ENCODE measurements around the gene PTH1R.

The PTH1R gene

DNA sequence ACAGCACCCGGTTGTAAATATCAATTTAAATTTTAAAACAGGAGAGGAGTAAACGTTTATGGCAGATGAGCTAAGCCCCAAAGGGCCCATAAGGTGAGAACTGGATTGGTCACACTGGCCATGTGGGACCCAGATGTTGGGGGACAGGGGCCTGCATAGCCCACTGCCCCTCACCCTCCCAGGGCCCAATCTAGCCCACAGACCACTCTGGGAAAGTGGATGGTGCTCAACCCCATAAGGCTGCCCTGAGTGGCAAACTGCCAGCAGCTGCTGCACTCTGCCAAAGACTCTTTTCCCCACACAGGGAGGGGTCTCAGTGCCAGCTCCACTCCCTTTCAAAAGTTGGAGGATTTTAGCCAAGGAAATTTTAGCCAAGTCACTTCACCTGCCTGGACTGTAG is 56.6 kb downstream of the PTH1R start:
- DNase-seq = no peak

DNA sequence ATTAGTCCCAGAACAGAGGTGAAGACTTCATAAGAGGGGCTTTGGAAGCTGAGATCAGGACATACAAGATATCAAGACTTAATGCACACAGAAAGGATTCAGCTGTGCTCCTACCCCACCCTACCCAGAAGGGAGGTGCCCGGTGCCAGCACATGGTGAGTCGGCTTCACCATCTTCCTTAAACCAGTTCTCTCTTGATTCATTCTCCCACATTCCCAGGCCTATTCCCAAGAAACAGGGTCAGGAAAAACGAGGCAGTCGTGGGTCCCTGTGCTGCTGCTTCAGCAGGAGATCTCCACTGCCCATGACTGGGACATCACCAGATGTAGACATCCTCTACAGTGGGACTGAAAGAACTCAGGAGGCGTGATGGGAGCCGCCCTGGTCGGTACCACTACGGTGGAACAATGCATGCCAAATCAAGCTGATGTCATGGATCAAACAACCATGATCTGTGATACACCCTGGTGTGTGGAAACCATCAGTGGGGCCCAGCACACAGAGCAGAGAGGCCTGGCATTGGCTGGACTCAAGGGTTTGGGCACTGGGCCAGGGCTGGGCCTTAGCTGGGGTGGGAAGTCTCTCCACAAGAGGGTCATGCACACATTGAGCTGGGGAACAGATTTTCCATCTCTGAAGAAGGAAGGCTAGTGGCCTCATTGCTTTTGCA is 57.1 kb downstream of the PTH1R start:
- no peak for DNase-seq

DNA sequence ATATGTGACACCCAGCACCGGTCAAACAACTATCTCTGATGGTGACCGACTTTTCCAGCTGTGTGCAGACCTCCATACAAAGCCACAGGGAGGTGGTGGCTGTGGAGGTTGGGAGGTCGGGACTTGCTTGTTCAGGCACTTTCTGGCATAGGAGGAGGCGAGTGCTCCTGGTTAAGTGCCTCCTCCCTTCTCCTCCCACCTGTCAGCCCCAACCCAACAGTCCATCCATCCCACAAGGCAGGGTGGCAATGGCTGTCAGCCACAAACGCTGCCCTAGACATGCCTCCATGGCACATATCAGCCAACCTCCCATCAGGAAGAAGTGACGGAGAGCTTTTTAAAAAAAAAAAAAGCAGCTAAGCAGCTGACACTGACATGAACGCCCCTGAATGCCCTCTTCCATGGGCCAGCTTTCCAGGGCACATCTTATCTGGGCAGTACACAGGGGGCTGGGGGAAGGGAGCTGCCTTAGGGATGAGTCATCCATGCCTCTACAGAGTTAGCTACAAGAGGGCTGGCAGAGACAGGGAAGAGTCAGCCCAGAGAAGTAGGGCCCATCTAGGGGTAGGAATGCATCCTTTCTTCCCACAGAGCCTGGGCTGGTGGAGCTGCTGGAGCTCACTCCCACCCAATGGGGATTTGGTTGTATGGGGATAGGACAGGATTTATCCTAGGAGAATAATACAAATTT is 57.8 kb downstream of the PTH1R start:
- DNase-seq = no peak

DNA sequence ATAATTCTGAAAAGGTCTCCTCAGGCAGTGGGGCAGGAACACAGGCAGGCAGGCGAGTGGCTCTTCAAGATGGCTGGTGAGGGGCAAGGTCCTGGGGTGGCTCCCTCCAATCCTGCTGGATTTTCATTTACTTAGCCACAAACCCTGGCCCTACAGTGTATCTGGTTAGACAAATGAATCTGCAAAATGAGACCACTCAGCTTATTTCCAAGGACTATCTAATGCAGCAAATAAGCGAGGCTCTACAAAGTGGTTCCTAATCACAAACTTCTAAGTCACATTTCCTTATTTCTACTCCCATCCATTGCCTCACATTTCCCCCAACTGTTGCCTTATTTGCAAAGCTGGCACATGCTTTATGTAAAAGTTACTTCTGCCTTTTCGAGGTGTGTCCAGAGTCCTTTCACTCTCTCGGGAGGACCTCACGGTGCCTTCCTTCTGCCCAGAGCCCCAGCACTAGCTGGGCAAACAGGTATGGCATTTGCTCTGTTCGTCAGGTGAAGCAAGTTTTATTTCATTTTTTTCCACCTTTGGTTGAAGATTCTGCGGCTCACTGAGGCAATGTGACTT is 58.6 kb downstream of the PTH1R start:
- no peak for DNase-seq

DNA sequence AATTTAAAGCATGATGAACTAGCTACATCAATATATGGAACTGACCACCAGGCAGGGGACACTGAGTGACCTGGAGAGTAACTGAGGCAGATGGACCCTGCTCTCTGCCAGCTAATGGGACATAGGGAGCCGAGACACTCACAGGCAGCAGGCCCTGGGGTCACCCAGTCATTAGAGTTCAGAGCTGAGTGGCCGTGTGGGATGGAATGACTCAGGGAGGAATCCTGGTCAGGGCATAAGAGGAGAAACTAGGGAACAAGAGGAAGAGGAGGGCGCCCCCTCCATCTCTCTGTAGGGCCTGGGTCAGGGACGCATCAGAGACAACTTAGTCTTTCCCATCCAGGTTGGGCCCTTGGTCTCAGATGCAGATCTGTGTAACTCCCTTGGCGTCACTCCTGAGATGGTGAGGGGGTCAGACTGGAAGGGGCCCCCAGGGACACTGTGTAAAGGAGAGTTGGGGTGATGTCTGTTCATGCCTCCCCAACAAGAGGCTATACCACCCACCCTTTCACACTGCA is 59.3 kb downstream of the PTH1R start:
- no peak for DNase-seq

DNA sequence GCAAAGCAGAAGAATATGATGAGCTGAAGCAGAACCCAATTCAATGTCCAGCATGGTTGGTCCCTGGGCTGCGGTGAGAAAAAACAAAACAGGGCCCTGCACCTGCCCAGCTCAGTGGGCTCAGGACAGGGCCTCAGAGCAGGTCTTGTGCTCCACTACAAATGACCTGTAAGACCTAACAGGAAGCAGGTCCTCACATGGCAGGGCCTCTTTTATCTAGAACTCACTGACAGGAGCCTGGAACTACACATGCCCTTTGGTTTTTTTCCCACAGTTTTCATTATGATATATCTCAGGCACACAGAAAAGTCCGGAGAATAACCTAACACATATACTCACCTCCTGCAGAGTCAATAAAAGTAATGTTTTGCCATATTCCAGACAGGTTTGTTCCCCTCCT is 60.6 kb downstream of the PTH1R start:
- DNase-seq = no peak

DNA sequence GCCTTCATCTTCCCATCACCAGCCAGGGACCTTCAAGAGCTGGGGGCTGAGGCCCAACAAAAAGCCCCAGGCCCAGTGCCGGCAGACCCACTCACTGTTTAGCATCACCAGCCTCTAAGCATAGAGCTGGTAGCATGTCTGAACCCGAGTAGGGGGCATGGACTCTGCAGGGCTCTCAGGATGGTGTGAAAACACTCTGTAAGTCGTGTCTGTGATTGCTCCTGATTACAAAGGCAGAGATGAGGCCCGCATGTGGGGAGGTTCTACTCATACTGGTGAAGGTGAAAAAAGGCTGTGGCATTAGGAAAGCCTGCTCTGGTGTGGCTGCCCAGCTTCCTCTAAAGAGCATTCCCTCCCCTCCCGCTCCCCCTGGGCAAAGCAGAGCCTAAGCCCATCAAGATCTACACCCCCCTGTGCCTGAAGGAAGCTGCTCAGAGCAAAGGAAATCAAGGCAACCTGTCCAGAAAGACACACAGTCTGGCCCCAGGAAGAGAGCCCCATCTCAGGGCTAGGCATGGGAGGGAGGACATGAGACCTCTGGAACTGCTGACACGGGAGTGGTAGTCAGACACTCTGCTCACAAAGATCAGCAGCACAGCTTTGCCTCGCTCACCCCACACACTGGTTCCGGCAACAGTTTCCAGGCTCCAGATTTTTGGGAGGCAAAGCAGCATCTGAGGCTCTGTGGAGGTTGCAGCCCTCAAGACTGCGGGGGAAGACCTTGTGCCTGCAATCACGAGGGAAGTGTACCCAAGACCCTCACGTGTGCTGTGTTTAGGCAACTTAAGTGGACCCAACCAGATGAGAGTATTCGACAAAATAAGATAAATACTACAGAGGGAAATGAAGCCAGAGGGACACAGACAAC is 62.3 kb downstream of the PTH1R start:
- DNase-seq = no peak

DNA sequence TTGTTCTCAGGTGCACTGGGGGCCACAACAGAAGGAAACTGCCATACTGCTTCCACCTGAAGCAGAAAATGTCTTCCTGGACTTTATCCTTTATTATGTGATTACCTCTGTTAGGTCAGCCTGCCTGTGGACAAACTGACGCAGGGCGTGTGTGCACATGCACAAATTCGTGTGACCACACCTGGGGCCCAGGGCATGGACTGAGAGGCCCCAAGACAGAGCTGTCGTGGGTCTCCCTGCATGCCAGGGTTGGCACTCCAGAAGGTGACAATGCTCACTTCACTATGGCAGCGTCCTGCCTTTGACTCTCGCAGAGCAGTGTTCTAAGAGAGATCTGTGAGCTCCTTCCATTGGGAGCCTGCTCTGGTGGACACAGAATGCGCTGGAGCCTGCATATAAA is 64.6 kb downstream of the PTH1R start:
- no peak for DNase-seq

DNA sequence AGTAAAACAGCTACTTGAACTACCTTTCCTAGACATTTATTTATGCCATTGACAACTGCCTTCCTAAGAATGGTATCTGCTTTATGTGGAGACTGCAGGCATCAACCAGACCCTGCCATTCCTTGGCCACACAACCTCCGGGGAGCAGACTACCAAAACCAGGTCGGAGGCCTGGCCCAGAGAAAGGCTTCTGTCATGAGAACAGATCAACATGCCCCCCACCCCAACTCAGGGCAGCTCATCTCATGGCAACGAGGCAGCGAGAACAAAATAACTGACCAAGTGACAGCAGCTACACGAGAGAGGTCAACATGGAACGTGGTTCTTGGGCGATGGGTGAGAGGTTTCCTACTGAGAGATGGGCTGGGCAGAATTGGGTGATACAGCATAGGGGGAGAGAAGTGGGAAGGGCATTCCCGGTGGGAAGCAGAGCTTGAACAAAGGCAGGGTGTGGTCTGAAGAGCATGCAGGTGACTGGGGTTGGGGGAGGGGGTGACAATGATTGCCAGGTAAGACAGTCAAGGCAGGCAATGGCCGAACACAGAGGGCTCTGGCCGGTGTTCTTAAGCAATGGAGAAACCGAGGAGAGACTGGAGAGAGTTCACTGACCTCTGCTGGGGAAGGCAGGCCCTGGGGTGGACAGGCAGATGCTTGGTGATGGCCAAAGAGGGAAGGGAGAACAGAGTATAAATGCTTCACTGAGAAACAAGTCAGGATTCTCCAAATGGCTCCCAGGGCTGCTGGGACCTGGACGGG is 65.1 kb downstream of the PTH1R start:
- DNase-seq = no peak

DNA sequence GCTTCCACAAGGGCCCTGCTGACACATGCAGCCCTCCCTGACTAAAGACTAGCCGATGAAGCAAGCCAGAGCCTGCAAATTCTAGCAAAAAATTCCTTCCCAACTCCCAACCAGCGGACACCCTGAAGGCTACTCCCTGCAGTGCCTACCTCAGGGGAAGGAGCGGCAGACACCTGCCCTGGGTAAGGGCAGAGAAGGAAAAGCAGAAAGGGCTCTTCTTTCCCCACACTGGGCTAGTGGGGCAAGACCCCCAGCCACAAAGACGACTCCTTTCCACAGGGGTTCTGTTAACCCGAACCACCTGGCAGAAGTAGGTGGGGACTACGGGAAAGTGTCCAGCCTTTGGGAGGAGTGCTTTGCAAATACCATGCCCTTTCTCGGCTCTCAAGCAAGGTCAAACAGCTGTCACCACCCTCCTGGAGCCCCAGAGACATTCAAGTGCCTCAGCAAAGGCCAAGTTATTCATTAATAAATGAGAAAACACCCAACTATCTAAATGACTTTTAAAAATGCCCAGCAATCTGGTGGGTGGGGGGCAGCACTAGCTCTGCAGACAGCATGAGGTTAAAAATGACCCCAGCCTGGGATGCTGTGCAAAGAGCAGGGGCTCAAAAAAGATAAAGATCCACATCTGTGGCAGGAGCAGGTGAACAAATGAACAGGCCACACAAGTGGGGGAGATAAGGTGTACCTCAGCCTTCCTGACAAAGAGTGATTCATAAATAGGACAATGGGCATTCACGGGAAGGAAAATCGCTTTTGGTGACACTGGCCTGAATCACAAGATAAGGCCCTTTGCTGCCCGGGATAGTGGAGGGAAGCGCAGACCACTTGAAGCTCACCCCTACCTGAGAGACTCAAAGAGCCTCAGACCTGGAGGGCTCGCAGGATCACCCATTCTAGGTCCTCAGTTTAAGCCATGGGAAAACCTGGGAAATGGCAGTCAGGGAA is 66.0 kb downstream of the PTH1R start:
- no peak for DNase-seq

DNA sequence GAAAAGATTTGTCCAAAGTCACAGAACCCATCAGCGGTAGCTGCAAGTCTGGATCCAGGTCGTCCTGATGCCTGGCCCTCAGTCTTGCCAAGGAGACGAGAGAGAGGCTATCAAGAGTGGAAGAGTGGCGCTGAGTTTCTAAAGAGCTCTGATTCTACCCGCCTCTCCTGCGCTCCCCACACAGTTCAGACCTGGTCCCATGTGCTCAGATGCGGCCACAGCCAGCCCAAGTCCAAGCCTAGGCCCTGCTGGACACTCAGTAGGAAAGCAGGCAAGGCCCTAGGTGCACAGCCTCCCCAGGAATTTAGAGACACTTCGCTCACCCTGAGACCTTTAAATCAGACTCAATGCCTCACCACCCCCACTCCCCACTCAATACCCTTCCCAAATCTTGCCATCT is 66.7 kb downstream of the PTH1R start:
- no peak for DNase-seq

DNA sequence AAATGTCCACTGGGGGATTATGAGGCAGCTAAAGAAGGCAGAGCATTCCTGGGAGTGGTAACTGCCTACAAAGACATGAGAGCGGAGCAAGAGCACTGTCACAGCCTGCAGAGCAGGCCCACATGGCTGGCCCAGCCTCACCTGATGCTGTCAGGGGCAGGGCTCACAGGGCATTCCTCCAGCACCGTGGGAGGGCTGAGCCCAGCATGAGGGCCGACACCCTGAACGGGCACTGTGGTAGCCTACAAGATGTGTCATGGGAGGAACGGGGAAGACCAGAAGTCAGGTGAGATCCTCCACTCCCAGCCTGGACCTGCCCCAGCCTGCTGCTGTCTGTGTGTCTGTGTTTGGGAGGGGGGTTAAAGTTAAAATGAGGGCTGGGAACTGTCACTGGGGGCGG is 68.9 kb downstream of the PTH1R start:
- DNase-seq = no peak

DNA sequence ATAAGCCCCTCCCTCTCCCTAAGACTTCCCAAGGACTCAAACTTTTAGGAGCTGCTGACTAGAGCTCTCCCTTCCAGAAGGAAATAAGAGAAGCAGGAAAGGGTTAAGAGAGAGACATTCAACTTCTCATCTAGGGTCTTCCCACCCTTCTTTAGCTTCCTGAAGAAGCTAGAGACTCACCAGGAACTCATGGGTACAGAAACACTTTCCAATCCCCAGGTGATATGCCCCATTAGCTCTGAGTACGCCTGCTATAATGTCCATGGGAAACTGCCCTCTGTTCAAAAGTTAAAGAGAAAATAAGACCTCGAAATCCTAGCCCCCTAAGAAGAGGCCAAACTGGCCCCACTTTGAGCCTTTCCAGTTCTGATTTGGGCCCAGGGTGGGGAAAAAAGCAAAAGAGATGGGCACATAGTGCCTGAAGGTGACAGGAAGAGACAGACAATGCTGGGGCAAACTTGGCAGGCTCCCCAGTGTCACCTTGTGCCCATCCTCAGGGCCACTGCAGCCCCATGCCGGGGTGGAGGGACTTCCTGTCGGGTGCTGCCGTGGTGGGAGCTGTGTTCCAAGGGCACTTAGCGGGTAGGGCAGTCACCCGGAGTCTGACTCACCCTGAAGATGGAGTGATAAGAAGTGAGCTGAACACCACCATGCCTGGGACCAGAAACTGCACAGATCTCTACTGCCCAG is 69.5 kb downstream of the PTH1R start:
- no peak for DNase-seq

DNA sequence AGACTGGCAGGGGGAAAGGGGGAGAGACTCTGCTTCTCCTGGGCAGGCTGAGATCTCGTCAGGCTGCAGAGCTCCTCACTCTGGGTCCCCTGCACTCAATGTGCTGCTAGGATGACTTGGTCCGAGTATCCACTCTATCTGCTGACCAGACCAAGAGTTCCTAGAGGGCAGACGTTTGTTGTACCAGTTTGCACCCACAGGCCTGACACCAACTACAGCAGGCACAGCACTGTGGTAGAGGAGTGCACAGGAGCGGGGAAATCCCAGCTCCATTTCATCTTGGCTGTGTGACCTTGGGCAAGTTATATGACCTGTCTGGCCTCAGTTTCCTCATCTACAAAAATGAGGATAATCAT is 70.0 kb downstream of the PTH1R start:
- no peak for DNase-seq

DNA sequence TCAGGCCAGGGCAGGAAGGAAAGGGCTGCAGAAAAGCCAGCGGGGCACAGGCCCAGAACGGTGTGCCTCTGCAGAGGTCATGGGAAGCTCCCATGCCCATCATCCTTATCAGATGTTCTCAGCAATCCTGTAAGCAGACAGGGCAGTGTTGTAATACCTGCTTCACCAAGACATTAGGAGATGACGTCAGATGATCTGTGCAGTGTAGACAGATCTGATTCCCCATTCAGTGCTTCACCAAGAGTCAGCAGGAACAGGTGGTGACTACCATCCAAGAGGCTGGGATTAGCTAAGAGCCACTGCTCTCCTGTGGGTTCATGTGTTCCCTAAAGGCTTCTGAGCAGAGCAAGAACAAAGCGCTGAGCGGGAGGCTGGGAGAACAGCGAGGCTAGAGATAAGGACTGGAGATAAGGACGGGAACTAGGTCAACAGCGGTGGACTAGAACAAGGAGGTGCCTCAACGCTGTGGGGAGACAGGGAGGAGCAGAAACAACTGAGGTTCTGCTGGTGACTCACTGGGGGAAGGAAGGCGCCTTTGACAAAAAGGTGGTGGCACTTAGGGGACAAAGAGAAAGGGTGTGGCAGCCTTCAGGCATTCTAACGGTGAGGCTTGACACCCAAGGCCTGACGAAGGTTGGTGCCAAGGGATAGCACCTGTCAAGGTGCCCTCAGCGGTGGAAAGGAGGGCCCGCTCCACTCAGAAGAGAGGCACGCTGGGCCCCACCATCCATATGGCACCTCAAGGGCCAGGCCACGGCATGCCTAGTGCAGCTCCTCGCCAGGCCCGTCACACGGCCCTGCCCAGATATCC is 70.7 kb downstream of the PTH1R start:
- DNase-seq = no peak

DNA sequence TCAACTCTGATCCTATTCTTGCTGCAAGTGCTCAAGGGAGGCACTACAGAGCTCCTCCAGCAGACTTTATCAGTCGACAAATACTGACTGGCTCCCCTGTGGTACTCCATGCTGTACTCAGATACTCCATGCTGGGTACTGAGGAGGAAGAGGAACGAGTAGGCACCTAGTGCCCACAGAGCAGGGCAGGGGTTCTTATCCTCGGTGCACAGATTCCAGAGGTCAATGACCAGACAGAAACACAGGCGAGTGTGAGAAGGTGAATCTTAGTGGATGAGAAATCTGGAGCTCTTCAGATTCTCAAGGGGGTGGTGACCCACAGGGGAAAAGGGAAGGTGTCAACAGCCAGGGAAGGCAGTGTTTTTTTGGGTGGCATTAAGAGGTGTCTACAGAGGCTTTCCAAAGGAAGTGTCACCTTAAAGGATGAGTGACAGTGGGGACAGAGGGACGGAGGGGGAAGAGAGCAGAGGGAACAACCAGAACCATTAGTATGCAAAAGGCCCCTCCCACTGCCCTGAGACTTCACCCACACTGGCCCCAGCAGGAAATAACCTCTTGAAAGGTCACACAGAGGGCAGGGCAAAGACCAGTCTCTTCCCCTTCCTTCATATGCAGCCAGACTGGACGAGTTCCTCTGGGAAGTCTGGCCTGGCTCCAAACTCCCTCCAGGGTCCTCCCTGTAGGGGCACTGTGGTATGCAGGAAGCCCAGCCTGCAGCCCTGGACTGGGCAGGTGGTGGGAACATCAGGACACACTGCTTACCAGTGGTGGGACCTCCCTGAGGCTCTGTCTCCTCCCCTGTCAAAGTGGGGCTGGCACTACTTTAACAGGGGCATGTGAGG is 71.5 kb downstream of the PTH1R start:
- DNase-seq = no peak

DNA sequence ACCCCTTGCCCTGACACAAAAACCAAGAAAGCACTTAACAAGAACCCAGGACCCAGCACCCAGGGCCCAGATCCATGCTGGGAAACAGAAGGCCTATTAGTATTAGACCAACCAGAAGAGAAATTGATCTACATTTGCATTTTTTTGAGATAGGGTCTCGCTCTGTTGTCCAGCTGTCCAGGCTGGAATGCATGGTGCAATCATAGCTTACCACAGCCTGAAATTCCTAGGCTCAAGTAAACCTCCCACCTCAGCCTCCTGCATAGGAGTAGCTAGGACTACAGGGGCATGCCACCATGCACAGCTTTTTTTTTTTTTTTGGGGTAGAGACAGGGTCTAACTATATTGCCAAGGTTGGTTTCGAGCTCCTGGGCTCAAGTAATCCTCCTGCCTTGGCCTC is 72.7 kb downstream of the PTH1R start:
- no peak for DNase-seq

DNA sequence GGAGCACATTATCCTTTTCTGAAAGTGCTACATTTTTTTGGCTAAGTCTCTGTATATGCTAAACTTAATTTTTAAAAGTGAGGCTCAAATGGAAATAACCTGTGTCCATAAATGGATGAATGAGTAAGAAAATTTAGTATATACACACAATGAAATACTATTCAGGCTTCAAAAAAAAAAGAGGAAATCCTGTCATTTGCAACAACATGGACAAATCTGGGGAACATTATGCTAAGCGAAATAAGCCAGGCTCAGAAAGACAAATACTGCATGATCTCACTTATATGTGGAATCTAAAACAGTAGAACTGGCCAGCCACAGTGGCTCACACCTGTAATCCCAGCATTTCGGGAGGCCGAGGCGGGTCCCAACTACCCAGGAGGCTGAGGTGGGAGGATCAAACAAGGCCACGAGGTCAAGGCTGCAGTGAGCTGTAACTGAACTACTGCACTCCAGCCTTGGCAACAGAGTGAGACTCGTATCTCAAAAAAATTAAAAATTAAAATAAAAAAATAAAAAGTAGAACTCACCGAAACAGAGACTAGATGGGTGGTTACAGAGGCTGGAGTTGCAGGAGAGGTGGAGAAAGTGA is 73.2 kb downstream of the PTH1R start:
- DNase-seq = no peak

DNA sequence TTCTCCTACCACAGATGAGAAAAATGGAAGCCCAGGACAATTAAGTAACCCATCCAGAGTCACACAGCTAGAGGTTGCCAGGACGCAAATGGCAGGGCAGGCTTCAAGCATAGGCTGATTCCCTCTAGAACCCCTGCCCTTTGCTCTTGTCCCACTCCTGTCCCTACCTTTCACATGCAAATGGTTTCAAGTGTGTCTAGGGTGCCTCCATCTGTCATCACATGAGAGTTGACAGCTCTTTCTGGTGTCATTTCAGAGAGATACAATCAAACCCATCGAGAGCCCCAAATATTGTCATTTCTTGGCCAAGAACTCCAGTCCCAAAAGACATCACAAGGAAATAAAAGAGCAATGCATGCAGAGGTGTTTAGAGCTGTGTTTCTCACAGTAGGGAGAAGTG is 75.3 kb downstream of the PTH1R start:
- no peak for DNase-seq

Measured in SHP77 treated with DMSO at 0.1 percent for 48 hours (cell line).